Urinary bladder (tissue), 4 donors: ENCODE data around the gene CACNA1B. TPM values are rescaled to one million over a fixed set of nuclear protein-coding genes. Genes with fewer than 3 reads are reported as not detected.

Experiments
- DNase-seq: peaks from one replicate; pipeline ENCODE4 v3.0.0-alpha.2; 2015; ENCODE audit errors: extremely low spot score
- H3K27ac ChIP-seq: one replicate; pipeline ENCODE4 v1.5.1; 2013; ENCODE audit warnings: low read depth, mild to moderate bottlenecking, moderate library complexity
- H3K36me3 ChIP-seq: one replicate; pipeline ENCODE4 v1.6.1; 2013; ENCODE audit warnings: mild to moderate bottlenecking, moderate library complexity; ENCODE audit not compliant: insufficient read depth
- H3K4me1 ChIP-seq: one replicate; pipeline ENCODE4 v1.6.1; 2013; ENCODE audit warnings: mild to moderate bottlenecking, moderate library complexity; ENCODE audit not compliant: insufficient read depth
- H3K4me3 ChIP-seq: one replicate; pipeline ENCODE4 v1.5.1; 2013; ENCODE audit warnings: low read depth, low read length
- WGBS: extraction: QIAGEN DNeasy Blood & Tissue Kit; methylation state at CpG from one replicate; pipeline ENCODE4 v1.1.7; 2013; 5-methylcytosine and 5-hydroxymethylcytosine counted together
- polyA plus RNA-seq: library from polyadenylated mRNA; stranded (reverse); fragments of 200-250 nt; gene quantifications from one replicate; pipeline ENCODE4 v1.2.3, GENCODE V29; 2013
- total RNA-seq: library from RNA; depleted of rRNA; stranded (reverse); fragments of >200 nt; gene quantifications from one replicate; pipeline ENCODE4 v1.2.3, GENCODE V29; 2014
- donor health status: healthy with polysubstance abuse.
- donor health status: healthy.

CACNA1B gene
- total and polyA plus RNA-seq, 2 donors = 0.14 to 0.63 TPM

DNA sequence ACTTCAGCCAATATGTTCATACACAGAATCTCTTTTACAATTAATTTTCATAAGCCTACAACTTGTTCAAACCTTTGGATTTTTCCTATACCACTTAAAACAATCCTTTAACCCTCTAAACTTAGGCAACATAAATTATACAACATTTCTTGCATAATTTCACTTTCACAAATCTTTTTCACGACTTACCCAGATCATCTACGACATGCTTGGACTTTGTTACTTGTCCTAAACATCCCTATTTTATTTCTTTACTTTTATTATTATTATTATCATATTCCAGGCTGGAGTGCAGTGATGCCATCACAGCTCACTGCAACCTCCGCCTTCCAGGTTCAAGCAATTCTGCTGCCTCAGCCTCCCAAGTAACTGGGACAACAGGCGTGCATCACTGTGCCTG, 68.0 kb downstream of the CACNA1B start:
- DNase-seq = no peak
- H3K27ac ChIP-seq = no peak overlapping the region
- no peak overlapping the region for H3K4me3 ChIP-seq
- 85% methylated on average over 4 of the region's 4 CpGs for WGBS
- no peaks in the 10 kb centered on the region for H3K4me1 ChIP-seq
- H3K36me3 ChIP-seq = no peaks in the 10 kb centered on the region

DNA sequence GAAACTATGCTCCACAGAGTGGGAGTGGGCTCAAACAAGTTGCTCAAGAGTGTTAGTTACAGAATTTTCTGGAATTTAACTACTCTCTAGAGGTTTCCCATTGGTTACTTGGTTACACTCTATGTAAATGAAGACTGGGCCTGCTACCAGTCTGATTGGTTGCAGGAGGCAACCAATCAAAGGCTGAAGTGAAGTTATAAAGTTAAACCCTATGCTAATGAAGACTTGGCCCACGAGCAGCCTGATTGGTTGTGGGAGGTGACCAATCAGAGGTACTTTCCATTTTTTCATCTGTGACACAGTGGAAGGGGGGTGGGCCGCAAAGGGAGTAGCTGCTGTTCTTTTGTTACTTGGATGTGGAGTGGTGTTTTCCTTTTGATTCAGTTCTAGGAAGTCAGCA, 69.4 kb downstream of the CACNA1B start:
- no peaks in the 10 kb centered on the region for H3K4me1 ChIP-seq
- 80% methylated on average over 2 of the region's 2 CpGs for WGBS
- no peak overlapping the region for H3K27ac ChIP-seq
- no peak overlapping the region for H3K4me3 ChIP-seq
- DNase-seq = no peak
- H3K36me3 ChIP-seq = no peaks in the 10 kb centered on the region

DNA sequence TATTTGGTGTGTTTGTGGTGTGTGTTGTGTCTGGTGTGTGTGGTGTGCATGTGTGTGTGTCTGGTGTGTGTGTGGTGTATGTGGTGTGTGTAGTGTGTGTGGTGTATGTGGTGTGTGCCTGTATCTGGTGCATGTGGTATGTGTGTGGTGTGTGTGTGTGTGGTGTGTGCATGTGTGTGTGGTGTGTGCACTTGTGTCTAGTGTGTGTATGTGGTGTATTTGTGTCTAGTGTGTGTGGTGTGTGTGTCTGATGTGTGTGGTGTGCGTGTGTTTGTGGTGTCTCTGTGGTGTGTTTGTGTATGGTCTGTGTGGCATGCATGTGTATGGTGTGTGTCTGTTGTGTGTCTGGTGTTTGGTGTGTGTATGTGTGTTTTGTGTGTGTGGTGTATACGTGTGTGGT, 71.1 kb downstream of the CACNA1B start:
- Histone ChIP-seq H3K27ac (no peak overlapping the region), H3K4me3 (no peak overlapping the region), H3K36me3 (no peaks in the 10 kb centered on the region), H3K4me1 (no peaks in the 10 kb centered on the region)
- no peak for DNase-seq
- WGBS = 97% methylated on average over 2 of the region's 2 CpGs

- H3K4me1 ChIP-seq = no peaks in the 10 kb centered on the region
- H3K4me3 ChIP-seq = no peak overlapping the region
- no peak for DNase-seq
- no peaks in the 10 kb centered on the region for H3K36me3 ChIP-seq
- WGBS = 94% methylated on average over 8 of the region's 8 CpGs
- H3K27ac ChIP-seq = no peak overlapping the region
Observed at GRCh38 chr9:137949260-137949659, 71.7 kb downstream of the CACNA1B start.

GRCh38 chr9:137951107-137951506, 73.5 kb downstream of the CACNA1B start:
- 67% methylated on average over 8 of the region's 8 CpGs for WGBS
- Histone ChIP-seq H3K4me3 (no peak overlapping the region), H3K36me3 (no peaks in the 10 kb centered on the region), H3K27ac (no peak overlapping the region), H3K4me1 (no peaks in the 10 kb centered on the region)
- no peak for DNase-seq

DNA sequence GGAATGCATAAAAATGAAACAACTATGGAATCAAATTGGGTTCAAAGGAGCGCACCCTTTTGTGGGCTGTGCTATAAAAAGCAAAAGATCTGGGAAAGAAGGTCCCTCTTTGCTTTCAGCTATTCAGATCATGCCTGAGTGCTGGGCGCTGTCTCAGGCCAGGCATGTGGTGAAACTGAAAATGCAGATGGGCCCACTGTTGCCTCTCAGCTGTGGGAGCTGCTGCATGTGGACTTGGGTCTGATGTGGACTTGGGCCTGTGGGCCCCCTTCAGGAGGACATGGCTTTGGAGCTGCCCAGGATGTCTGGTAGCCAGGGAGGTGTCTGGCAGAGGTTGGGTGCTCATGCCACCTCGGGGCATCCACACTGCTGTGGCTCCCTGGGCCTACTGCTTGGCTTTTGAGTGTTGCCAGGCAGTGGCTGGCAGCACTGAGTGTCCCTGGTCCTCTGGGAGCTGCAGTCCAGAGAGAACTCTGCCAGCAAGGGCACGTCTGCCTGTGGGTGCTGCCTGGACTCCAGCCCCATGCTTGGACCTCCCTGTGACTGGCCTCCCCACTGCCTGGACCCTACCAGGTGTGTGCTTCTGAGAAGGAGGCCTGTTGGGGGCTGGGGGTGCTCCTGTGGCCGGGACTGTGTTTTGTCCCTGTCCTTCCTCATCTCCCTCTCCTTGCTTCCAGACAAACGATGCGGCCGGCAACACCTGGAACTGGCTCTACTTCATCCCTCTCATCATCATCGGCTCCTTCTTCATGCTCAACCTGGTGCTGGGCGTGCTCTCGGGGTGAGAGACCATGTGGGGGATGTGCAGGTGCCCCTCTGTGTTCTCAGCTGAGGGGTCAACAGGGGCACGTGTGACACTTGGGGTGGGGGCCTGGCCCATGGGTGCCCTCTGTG, 74.3 kb downstream of the CACNA1B start:
- Histone ChIP-seq H3K27ac (no peak overlapping the region), H3K4me3 (no peak overlapping the region), H3K4me1 (no peaks in the 10 kb centered on the region), H3K36me3 (no peaks in the 10 kb centered on the region)
- DNase-seq = no peak
- WGBS = 87% methylated on average over 12 of the region's 12 CpGs

GRCh38 chr9:137952976-137953666, 75.5 kb downstream of the CACNA1B start:
- no peak for DNase-seq
- Histone ChIP-seq H3K4me3 (no peak overlapping the region), H3K36me3 (no peaks in the 10 kb centered on the region), H3K4me1 (no peaks in the 10 kb centered on the region), H3K27ac (no peak overlapping the region)
- 81% methylated on average over 12 of the region's 12 CpGs for WGBS

GRCh38 chr9:137953683-137954438, 76.3 kb downstream of the CACNA1B start:
- 80% methylated on average over 10 of the region's 10 CpGs for WGBS
- Histone ChIP-seq H3K4me3 (no peak overlapping the region), H3K36me3 (no peaks in the 10 kb centered on the region), H3K4me1 (no peaks in the 10 kb centered on the region), H3K27ac (no peak overlapping the region)
- no peak for DNase-seq

GRCh38 chr9:137955224-137955570, 77.6 kb downstream of the CACNA1B start:
- WGBS = 65% methylated on average over 5 of the region's 5 CpGs
- no peaks in the 10 kb centered on the region for H3K36me3 ChIP-seq
- no peak overlapping the region for H3K27ac ChIP-seq
- no peak for DNase-seq
- H3K4me3 ChIP-seq = no peak overlapping the region
- H3K4me1 ChIP-seq = no peaks in the 10 kb centered on the region

- H3K27ac ChIP-seq = no peak overlapping the region
- no peak for DNase-seq
- H3K4me3 ChIP-seq = no peak overlapping the region
- H3K36me3 ChIP-seq = no peaks in the 10 kb centered on the region
- WGBS = 93% methylated on average over 14 of the region's 14 CpGs
- H3K4me1 ChIP-seq = no peaks in the 10 kb centered on the region
Observed at GRCh38 chr9:137955586-137955985, 78.0 kb downstream of the CACNA1B start.

DNA sequence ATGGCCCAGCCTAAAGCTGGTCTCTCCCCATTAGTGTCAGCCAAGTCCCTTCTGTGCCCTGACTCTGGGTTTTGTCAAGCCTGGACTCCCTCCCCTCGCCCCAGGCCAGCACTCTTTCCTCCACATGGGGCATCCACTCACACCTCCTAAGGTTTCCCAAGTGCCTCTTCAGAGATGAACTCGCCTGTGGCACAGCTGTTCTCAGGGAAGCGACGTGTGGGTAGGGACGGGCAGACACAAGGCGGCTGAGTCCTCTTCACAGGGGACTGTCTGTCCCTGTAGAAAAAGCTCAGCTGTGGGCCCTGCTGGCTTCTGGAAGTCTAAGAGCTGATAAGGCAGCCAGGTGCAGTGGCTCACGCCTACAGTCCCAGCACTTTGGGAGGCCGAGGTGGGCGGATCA, 78.5 kb downstream of the CACNA1B start:
- Histone ChIP-seq H3K4me1 (no peaks in the 10 kb centered on the region), H3K4me3 (no peak overlapping the region), H3K36me3 (no peaks in the 10 kb centered on the region), H3K27ac (no peak overlapping the region)
- DNase-seq = no peak
- WGBS = 78% methylated on average over 9 of the region's 9 CpGs

DNA sequence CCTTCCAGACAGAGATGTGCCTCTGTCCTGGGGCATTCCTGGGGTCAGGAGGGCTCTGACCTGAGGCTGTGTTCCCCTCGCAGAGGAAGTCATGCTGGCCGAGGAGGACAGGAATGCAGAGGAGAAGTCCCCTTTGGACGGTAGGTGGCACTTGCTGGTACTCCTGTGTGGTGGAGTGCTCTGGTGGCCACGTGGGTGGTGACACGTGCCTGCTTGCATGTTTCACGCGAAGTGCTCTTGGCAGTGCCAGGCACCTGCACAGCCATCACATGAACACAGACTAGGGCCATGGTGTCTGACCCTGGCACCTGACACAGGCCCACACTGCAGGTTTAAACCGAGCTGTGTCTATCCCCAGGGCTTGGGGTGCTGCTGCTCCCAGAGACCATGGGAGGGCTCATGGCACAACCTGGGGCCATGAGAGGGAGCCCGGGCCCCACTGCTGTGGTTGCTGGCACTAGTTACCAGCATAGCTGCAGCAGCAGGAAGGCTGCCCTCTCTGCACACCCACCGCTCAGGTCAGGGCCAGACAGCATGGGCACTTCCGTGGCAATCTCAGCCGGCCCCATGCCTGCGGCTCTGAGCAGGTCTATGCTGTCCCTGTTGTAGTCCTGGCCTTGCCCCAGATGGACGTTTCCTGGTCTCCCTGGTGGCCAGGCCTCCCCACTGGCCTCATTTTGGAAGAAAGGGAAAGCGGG, 79.3 kb downstream of the CACNA1B start:
- no peak overlapping the region for H3K4me3 ChIP-seq
- no peak for DNase-seq
- no peaks in the 10 kb centered on the region for H3K36me3 ChIP-seq
- no peaks in the 10 kb centered on the region for H3K4me1 ChIP-seq
- WGBS = 83% methylated on average over 15 of the region's 15 CpGs
- H3K27ac ChIP-seq = no peak overlapping the region

DNA sequence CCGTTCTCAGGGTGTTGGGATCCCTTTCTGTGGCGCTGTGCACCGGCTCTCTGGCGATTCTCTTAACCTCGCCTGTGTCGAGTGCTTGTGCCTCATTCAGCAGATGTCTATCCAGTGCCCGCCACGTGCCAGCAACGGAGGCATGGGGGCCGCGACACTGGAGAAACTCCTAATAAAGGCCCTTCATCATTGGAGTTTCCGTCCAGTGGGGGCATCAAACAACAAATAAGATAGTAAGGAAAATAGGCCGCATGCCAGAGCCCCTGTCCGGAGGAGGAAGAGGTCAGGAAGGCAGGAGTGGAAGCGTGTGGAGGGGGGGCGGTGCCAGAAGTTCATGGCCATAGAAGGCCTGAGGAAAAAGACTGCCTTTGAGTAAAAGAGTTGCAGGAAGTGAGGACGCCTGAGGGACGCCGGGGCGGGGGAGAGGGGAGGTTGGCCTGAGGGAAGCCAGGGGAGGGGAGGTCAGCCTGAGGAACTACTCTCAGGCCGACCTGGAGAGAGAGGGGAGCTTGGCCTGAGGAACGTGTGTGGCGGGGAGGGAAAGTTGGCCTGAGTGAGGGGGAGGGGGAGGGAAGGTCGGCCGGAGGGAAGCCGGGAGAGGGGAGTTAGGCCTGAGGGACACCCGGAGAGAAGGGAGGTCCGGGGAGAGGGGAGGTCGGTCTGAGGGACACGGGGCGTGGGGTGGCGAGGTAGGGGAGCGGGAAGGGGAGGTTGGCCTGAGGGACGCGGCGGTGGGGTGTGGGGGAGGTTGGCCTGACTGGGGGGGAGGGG, 82.2 kb downstream of the CACNA1B start:
- no peak overlapping the region for H3K27ac ChIP-seq
- H3K4me3 ChIP-seq = no peak overlapping the region
- H3K4me1 ChIP-seq = no peaks in the 10 kb centered on the region
- DNase-seq = no peak
- 83% methylated on average over 36 of the region's 36 CpGs for WGBS
- no peaks in the 10 kb centered on the region for H3K36me3 ChIP-seq
